ENCODE data around the gene ARCN1. TPM values are rescaled to one million over a fixed set of nuclear protein-coding genes. Genes with fewer than 3 reads are reported as not detected.

The ARCN1 gene
- total RNA-seq, 1 experiment from 2014 or later: 330 TPM

DNA sequence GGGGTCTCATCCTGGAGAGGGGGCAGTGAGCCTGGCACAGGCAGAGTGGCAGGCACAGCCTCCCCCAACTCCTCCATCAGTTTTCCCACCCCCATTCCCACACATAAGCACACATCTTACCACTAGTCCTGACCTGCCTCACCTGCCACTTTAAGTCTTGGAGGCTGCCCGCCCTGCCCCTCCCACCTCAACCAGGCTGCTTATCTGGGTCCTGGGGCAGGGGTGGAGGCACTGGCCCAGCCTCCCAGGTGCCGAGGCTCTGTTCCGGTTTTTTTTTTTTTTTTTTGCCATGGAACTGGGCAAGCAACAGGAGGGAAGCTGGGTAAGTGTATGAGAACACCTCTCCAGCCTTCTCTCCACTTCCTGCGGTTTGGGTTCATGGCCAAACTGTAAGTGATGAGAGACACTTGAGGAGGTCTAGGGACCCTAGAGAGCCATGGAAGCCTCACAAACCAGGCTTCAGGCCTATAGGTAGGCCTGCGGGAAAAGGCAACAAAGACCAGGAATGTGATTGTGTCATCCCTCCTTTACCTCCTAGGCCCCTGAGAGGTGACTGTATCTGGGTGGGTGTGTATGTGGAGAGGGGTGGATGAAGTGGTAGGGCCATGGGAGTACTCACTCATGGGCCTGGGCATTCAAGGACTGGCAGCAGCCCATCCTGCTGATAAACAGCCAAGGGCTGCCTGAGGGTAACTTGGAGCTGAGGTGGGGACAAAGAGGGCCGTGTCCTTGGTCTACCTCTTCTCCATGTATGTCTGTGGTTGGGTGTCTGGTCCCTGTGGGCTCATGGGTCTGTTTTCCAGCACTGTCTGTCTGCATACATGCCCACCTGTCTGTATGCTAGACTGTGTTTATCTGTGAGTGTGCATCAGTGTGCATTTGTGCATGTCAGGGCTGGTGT, 57.8 kb downstream of the ARCN1 start:
- CTCF ChIA-PET: interaction anchor here (1.0 kb wide), 1 partner anchor 9 kb away, joined by 4 read pairs; no protein-coding TSS in a partner anchor

DNA sequence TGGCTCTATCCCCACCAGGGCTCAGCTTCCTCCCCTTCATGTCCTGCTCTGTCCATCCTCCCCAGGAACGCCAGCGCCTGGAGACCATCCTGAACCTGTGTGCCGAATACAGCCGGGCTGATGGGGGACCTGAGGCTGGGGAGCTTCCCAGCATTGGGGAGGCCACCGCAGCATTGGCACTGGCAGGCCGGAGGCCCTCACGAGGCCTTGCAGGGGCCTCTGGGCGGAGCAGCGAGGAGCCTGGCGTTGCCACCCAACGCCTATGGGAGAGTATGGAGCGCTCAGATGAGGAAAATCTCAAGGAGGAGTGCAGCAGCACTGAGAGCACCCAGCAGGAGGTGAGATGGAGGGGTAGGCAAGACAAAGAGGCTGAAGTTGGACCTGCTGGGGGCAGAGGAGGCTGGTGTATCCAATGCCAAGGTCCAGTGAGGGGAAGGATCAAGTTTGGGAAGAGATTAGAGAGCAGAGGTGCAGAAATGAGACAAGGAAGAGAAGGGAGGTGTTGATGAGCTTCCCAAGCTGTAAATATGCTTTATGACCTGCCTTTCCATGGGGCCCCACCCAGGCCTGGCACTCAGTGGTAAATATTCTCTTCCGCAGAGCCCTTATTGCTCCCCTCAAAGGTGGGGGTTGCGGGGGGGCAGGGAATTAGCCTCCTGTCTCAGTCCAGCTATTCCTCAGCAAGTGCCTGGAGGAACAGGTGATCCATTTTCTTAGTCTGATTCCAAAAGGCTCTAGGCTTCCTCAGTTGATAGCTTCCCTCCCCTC, 59.1 kb downstream of the ARCN1 start:
- Mint-ChIP-seq H3K4me3 (ENCODE audit: unreplicated experiment) (no peak overlapping the region), H3K36me3 (ENCODE audit: insufficient read depth, unreplicated experiment) (peaks cover 22% of the 10 kb centered on the region), H3K4me1 (ENCODE audit: low read depth, unreplicated experiment) (peaks cover 13% of the 10 kb centered on the region), H3K9me3 (ENCODE audit: unreplicated experiment) (no peaks in the 10 kb centered on the region), H3K27me3 (ENCODE audit: insufficient read depth, unreplicated experiment) (no peaks in the 10 kb centered on the region), H3K27ac (ENCODE audit: unreplicated experiment) (no peak overlapping the region)
- Histone ChIP-seq H3K27me3 (replicated peaks; ENCODE audit: control insufficient read depth, insufficient read depth, low read length) (no peaks in the 10 kb centered on the region), H3K4me1 (0 out of 2 replicates have a peak, but pooled peaks cover 3% of the 10 kb centered on the region), H3K36me3 (ENCODE audit: control insufficient read depth, insufficient read depth, low read length) (peaks cover 3% of the 10 kb centered on the region; the same call in 1 of the 2 replicates), H3K9me3 (no peaks in the 10 kb centered on the region), H3K4me3 (ENCODE audit: low read depth, low read length) (no peak overlapping the region)
- ChIA-PET CTCF (no interaction called here), POLR2A (interaction anchor here (0.6 to 0.9 kb wide), 3 partner anchors 10 to 149 kb away, joined by 3 to 5 read pairs (median 4); no protein-coding TSS in a partner anchor)
- DNase-seq: no peak
- BruUV-seq (replicated peaks): no TSS peak
- TF ChIP-seq, protein P1, sequence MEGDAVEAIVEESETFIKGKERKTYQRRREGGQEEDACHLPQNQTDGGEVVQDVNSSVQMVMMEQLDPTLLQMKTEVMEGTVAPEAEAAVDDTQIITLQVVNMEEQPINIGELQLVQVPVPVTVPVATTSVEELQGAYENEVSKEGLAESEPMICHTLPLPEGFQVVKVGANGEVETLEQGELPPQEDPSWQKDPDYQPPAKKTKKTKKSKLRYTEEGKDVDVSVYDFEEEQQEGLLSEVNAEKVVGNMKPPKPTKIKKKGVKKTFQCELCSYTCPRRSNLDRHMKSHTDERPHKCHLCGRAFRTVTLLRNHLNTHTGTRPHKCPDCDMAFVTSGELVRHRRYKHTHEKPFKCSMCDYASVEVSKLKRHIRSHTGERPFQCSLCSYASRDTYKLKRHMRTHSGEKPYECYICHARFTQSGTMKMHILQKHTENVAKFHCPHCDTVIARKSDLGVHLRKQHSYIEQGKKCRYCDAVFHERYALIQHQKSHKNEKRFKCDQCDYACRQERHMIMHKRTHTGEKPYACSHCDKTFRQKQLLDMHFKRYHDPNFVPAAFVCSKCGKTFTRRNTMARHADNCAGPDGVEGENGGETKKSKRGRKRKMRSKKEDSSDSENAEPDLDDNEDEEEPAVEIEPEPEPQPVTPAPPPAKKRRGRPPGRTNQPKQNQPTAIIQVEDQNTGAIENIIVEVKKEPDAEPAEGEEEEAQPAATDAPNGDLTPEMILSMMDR (IDR thresholded peaks at IDR 0.05; ENCODE audit: insufficient read depth in 1 of 2, low read depth in 1 of 2, low read length in 1 of 2, severe bottlenecking in 1 of 2, unreplicated experiment in 1 of 2): no peak
- intact Hi-C loops (cut with micrococcal nuclease; ENCODE audit: unreplicated experiment): no loop called here

More for the DNA sequence above, 57.8 kb downstream of the ARCN1 start:
- BruUV-seq (replicated peaks): no TSS peak
- TF ChIP-seq, protein P1 (IDR thresholded peaks at IDR 0.05; ENCODE audit: insufficient read depth in 1 of 2, low read depth in 1 of 2, low read length in 1 of 2, severe bottlenecking in 1 of 2, unreplicated experiment in 1 of 2): no peak
- Mint-ChIP-seq H3K4me1 (ENCODE audit: low read depth, unreplicated experiment) (peaks cover 13% of the 10 kb centered on the region), H3K36me3 (ENCODE audit: insufficient read depth, unreplicated experiment) (peaks cover 27% of the 10 kb centered on the region), H3K9me3 (ENCODE audit: unreplicated experiment) (no peaks in the 10 kb centered on the region), H3K4me3 (ENCODE audit: unreplicated experiment) (no peak overlapping the region), H3K27ac (ENCODE audit: unreplicated experiment) (no peak overlapping the region), H3K27me3 (ENCODE audit: insufficient read depth, unreplicated experiment) (no peaks in the 10 kb centered on the region)
- intact Hi-C loops (cut with micrococcal nuclease; ENCODE audit: unreplicated experiment): no loop called here
- no peaks in the 10 kb centered on the region for H3K9me3 ChIP-seq
- no peak for DNase-seq
- 0 out of 2 replicates have a peak, but pooled peaks cover 3% of the 10 kb centered on the region for H3K4me1 ChIP-seq
- H3K36me3 ChIP-seq (ENCODE audit: control insufficient read depth, insufficient read depth, low read length): peaks cover 3% of the 10 kb centered on the region; the same call in 1 of the 2 replicates
- POLR2A ChIA-PET: no interaction called here
- no peaks in the 10 kb centered on the region for H3K27me3 ChIP-seq (replicated peaks; ENCODE audit: control insufficient read depth, insufficient read depth, low read length)
- no peak overlapping the region for H3K4me3 ChIP-seq (ENCODE audit: low read depth, low read length)

All from Caco-2 (cell line).